GM19463 (cell line): ENCODE data around the gene WFIKKN2.

Experiments
- ATAC-seq: cut with Tn5 transposase; IDR thresholded peaks from one replicate; pipeline ENCODE4 v1.9.1; 2021; ENCODE audit warnings: mild to moderate bottlenecking, moderate library complexity; ENCODE audit not compliant: unreplicated experiment

The WFIKKN2 gene

DNA sequence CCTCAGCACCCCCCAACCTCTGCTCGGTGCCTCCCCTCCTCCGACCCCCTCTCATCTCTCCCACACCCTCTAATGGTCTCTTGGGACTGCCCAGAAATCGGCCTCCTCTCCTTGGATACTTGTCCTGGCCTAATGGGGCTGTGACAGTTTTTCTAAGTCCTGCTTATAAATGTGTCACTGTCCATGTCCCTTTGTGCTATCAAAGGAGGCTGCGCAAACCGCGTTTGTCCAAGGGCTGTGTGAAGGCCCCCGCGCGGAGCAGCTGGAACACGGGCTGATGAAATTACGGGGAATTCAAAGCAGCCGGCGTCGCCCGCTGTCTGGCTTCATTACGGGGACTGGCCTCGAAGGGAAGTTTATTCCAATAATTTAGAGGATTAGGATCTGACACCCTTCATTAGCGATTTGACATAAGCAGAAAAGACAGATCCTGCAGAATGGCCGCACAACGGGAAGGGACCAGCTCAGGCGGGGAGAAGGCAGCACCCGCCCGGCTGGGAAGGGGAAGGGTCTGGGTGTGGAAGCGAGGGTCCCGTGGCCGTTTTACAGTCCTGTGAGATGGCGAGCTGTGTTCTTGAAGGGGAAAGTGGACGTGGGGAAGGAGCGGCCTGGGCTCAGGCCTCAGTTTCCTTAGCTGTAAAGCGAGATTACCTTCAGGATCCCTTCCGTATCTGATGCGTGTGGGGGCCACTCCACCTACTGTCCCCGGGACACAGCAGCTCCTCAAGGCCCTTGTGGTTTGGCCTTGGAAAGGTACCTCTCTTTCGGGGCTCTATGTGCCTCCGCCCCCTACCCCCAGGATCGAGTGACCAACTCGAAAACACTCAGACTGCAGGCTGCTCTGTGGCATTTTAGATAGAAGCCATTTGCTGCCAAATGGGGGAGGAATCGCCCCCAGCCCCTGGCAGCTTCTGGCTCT is 1.6 kb upstream of the WFIKKN2 start:
- no peak for ATAC-seq

DNA sequence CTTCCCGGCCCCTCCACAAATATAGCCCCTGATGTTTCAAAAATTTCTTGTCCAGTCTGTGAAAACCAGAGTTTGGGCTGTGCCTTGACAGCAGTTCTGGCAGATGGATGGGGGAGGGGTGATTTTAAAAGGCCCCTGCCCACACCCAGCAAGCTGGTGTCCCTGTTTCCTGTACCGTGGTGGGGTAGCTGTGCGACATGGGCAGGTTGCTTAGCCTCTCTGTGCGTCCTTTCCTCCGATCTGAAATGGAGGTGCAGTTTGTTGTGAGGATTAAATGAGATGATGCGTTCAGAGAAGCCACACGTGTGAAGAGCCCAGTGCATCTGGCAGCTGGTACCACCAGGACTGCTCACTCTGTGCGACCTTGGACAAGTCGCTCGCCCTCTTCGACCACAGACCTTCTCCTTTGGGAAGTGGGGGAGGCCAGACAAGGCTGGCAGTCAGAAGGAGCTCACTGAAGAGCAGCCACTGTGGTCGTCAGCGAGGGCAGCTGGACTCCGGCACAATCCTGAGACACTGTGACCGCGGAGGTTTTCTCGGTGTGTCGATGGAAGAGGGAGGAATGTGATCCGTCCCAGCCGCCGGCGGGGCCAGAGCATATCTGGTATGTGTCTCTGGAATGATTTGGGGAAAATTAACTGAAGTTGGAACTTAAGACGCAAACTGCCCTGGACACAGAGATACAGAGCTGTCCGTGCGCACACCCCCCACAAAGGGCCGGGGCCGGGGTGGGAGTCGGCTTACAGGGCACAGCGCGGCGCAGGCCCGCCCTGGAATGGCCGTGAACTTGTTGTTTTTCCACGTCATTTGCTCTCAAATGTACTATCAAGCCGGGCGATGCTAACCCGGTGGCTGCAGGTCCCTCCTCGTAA is 721 bp upstream of the WFIKKN2 start:
- no peak for ATAC-seq

DNA sequence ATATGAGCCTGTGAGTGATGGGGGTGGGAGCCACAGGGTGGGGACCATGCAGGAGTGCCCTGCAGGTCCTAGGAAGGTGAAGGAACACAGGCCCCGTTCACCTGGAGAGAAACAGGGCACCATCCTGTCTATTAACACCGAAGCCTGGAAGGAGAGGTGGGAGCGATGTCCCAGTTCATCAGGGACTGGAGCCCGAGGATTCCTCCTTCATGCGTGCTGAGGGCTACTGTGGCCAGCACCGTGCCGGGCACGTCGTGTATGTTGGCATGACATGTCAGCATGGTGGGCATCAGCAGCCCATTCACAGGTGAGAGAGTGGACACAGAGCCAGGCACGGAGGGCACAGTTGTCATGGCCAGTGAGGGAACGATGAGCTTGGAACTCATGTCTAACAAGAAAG is 1.4 kb downstream of the WFIKKN2 start:
- no peak for ATAC-seq

DNA sequence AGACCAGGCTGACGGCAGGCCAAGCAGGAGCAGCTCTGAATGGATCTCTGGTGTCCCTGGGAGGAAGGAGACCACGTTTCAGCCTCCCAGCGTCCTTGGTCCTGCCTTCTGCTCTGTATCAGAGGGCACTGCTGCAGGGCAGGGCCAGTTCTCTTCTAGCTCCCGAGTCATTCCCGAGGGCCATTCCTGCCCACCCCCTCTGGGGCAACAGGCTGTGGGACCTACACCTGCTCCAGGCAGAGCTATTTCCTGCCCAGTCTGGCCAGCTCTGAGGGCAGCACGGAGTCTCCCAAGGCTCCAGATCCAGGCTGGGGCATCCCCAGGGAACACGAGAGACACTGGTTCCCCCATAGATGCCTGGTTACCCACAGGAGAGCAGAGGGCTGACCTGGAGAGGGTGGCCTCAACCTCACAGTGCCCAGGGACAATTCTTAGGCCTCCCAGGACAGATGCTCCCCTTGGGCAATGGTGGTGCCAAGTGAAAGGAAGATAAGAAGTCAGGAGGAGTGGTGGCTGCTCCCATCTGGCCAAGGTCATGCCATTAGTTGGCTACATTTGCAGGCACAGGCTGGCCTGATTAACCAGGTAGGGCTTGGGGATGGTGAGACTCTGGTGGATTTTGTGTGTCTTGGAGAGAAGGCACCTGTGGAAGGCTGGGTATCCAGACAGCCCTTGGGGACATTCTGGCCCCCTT is 2.0 kb downstream of the WFIKKN2 start:
- ATAC-seq, result no peak

DNA sequence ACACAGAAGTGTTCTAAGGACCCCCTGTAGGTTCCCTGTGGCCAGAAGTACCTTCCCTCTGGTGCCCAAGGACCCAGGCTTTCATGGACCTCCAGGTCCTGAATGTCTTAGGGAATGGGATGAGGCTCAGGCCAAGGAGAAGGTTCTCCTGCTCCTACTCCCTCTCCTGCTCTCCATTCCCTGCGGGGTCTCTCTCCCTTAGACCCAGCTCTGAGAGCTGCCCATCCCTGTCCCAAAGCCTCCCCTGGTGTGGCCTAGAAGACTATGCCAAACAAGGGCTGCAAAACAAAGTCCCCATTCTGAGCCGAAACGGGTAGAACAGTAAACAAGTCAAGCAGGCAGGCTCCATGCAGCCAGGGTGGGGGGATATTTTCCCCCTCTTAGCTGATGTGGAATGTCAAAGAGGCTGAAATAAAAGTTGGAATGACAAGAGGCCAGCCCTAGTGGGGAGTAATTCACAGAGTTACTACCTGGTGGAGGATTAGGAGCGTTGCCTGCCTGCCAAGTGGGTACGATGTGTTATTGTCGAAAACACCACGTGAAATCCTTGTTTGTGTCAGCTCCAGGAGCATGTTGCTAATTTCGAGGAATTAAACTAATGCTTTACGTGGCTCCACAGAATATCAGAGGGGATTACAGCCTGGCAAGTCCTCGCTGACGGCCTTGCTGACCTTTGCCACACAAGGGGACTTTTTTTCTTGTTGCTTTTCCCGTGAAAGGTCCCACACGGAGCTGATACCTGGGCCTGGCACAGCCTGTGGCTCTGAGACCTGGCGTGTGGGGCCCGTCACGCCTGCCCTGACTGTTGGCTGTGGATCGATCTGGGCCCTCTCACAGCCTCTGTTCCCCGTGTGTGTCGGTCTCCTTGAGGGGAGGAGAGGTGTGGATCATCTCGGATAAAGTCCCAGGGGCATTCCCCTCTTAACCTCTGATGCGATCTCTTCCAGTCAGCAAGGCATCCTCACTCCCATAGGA is 2.9 kb downstream of the WFIKKN2 start:
- ATAC-seq, result no peak

DNA sequence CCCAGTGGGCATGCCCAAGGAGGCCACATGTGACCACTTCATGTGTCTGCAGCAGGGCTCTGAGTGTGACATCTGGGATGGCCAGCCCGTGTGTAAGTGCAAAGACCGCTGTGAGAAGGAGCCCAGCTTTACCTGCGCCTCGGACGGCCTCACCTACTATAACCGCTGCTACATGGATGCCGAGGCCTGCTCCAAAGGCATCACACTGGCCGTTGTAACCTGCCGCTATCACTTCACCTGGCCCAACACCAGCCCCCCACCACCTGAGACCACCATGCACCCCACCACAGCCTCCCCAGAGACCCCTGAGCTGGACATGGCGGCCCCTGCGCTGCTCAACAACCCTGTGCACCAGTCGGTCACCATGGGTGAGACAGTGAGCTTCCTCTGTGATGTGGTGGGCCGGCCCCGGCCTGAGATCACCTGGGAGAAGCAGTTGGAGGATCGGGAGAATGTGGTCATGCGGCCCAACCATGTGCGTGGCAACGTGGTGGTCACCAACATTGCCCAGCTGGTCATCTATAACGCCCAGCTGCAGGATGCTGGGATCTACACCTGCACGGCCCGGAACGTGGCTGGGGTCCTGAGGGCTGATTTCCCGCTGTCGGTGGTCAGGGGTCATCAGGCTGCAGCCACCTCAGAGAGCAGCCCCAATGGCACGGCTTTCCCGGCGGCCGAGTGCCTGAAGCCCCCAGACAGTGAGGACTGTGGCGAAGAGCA is 4.4 kb downstream of the WFIKKN2 start:
- ATAC-seq, result no peak

DNA sequence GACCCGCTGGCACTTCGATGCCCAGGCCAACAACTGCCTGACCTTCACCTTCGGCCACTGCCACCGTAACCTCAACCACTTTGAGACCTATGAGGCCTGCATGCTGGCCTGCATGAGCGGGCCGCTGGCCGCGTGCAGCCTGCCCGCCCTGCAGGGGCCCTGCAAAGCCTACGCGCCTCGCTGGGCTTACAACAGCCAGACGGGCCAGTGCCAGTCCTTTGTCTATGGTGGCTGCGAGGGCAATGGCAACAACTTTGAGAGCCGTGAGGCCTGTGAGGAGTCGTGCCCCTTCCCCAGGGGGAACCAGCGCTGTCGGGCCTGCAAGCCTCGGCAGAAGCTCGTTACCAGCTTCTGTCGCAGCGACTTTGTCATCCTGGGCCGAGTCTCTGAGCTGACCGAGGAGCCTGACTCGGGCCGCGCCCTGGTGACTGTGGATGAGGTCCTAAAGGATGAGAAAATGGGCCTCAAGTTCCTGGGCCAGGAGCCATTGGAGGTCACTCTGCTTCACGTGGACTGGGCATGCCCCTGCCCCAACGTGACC is 5.0 kb downstream of the WFIKKN2 start:
- no peak for ATAC-seq

DNA sequence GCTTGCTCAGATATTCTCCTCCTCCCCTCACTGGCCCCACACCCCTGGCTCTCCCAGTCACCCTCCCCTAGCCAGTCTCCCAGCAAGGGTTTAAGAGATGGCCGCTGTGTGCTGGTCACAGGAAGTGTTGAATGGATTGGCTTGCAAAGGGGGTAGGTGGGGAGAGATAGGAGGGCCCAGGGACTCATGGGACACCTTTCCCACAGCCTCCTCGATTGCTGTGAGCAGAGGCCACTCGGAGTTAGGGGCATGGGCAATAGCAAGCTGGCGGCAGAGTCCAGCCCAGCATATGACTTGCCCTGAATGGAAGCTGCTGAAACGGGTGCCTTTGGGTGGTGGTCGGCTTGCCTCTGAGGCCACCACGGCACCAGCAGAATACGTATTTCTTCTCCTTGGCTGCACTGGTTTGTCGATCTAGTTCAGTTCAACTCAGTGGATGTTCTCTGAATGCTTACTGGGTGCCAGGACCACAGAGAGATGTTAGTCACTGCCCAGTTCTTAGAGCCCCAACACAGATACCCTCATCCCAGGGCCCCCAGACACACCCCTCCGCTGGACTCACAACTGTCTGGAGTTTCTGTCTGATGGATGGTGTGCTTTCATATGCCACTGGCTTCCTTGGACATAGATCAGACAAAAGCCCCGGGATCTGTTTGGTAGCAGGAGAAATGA is 6.0 kb downstream of the WFIKKN2 start:
- ATAC-seq, result no peak

DNA sequence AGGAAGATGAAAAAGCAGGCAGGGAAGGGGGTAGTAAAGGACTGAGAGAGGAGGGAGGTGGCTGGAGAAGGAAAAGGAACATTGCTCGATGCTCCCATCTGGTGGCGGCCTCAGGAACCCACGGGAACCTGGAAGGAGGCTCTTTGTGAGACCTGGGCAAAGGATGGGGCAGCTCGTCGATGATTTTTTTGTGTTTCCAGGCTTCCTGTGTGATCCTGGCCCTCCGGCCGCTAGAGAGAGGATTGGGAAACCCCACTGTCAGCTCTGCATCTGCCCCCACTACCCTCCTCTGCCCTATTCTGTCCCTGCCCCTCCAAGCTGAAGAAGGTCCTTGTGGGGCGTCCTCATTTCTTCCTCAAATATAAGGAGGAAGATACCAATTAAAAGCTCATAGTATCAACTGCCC is 6.6 kb downstream of the WFIKKN2 start:
- ATAC-seq, result no peak

DNA sequence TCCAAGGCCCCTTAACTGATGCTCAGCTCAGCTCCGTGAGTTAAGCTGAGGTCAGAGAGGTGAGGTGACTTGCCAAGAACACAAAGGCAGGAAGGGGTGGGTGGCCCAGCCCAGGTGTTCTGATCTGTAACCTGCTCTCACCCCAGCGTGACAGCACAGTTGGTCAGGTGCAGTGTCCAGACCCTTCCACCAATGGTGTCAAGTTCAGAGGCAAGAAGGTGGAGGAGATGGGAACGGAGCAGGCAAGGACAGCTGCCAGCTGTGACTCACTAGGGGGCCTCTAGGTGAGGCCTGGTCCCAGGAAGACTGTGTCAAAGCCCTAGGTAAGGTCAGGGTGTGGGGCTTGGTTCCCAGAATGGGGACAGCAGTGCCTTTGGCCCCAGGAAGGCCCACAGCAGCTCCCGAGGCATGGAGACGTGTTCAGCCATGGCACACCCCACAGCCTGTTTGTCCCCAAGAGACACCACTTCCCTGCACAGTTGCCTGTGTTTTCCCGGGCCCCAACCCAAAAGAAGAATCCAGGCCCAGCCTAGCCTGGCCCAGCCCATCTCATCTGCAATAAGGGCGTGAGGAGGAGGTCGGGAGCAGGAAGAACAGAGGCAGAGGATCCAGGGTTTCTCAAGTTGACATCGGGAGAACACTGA is 7.2 kb downstream of the WFIKKN2 start:
- no peak for ATAC-seq

DNA sequence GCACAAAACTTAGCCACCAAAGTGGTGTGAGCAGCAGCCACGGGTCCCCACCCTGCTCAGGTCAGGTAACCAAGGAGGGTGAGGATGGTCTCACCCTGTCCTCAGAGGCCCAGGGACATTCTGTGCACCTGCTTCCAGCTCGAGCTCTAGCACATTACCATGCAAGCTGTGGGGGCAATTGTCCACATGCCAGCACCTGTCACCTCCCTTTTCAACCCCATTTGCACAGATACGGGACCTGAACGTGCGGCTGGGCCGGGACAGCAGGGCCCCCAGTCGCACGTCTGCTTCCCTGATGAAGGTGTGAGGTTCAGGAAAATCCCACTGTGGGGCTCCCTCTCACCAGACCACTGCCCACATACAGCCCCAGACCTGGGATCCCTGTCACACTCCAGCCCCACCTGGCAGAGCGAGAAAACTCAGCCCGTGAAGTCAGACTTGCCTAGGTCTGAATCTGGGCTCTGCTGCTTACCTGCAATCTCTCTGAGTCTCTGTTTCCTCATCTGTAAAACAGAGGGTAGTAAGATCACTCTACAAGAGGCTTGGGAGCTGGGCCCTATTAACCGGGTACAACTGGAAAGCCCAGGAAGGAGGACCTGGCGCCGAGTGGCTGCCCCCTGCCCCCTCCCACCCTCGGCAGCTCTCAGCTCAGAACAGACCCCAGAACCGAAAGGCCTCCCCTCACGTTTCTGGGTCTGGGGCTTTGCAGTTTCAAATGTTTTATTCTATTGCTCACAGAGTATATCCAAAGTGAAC is 7.9 kb downstream of the WFIKKN2 start:
- no peak for ATAC-seq

DNA sequence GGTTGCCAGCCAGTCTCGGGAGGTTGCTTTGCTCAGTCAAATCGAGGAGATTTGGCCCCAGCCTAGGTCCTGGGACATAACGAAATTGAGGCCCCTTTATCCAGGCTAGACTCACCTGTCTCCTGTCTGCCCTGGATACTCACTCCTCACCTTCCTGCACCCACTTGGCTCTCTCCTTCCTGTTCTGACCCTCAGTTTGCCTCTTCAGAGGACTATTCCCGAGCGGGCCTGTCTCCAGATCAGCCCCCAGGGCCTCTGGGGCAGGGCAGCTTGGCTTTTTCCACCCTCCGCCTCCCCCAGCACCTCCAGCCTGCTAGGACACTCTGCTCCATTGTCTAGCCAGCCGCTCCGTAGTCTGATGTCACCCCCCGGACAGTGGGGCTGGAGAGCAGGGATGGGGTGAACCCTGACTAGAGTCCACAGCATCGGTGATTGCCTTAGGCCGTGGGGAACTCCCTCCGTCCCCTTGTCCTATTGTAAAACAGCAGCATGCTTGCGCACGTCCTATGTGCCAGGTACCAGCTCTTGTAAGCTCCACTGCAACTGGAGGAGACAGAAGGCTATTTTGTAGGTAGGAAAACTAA is 8.8 kb downstream of the WFIKKN2 start:
- ATAC-seq, result no peak

DNA sequence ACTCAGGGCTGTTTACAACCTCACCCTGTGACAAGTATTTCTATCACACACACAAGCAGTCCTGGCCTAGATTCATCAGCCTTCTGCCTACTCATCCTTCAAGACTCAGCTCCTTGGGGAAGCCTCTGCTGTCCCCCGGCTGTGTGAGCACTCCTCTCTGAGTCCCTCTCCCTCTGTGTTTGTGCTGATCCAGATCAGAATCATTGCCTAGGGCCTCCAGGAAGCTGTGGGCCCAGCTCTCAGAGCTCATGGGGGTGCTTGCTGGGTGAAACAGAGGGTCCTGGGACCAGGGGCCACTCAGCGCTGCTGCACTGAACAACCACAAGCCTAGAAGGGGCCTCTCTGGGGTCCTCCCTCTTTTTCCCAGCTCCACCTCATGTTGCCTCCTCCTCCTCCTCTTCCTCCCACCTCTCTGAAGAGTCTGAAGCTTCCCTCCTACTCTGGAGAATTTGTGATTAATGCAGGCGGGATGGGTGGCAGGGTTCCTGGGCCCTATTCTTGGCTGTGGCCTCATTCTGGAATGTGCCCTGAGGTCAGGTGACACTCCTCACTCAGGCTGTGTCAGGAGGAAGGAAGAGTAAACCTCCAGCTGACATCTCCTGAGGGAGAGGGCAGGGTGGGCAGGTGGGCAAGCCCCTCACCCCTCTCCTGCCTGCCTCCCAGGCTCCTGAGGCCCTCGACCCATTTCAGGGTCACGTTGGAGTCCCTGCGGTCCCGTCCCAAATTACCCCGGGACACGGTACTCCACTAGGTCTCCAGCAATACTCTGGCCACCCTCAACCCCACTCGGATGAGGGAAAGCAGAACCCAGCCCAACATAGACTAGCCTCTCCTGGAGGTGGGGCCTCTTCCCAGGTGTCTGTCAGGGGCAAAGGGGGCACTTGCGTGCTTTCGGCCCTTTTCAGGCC is 10.1 kb downstream of the WFIKKN2 start:
- ATAC-seq, result no peak

DNA sequence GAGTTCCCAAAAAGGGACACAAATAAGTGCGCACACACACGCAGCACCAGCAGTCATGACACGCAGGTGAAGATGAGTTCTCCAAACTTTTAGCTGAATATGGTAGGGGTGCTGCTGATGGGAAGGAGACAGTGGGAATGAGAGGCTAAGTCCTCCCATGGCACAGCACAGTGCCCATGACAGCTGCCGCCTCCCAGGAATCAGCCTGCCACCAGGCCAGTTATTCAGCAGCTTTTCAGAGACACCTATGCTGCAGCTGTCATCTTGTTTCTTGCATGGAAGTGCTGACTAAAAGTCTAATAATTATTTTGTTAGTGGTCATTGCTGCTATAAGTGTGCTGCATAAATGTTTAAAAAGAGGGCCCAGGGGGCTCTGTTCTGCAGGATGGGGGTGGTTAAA is 12.2 kb downstream of the WFIKKN2 start:
- ATAC-seq, result no peak

DNA sequence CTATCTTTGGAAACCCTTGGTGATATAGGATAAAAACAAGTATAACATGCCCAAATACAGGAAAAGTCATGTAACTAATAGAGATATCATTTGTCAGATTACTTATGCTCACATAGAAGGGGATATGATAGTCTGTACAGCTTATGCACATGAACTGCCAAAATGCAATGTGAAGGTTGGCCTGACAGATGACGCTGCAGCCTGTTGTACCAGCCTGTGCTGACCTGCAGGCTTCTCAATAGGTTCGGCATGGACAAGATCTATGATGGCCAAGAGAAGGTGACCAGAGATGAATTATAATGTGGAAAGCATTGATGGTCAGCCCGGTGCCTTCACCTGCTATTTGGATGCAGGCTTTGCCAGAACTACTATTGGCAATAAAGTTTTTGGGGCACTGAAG is 12.7 kb downstream of the WFIKKN2 start:
- no peak for ATAC-seq

DNA sequence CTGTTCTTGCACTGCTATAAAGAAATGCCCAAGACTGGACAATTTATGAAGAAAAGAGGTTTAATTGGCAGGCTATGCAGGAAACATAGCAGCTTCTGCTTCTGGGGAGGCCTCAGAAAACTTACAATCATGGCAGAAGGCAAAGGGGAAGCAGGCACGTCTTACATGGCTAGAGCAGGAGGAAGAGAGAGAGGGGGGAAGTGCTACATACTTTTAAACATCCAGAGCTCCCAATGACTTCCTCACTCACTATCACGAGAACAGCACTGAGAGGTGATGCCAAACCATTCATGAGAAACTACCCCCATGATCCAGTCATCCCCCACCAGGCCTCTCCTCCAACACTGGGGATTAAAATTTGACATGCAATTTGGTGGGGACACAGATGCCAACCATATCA is 13.3 kb downstream of the WFIKKN2 start:
- no peak for ATAC-seq
